ENCODE results near the gene VCX2.
"Not testable (repeated sequence)": the region's sequence is repeated elsewhere in the genome, so short reads cannot be mapped to it uniquely, and the experiment has no call there.

The VCX2 gene

DNA sequence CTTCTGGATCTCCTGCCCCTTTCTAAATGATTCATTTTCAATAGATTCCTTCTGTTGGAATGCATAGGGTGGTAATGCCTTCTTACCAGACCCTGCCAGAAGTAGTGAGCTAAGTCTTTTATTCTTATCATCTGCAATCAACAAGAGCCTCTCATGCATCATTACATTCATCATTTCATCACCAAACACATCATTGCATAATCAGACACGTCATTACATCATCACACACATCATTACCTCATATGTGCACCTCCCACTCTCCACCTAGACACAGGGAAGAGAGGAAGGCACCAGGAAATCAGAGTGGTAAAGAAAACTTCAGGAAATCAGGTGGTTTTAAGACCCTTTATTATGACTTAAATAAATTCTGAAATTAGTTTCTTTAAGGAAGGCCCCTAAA lies 45.0 kb downstream of the VCX2 start:
- TF ChIP-seq, protein P1, sequence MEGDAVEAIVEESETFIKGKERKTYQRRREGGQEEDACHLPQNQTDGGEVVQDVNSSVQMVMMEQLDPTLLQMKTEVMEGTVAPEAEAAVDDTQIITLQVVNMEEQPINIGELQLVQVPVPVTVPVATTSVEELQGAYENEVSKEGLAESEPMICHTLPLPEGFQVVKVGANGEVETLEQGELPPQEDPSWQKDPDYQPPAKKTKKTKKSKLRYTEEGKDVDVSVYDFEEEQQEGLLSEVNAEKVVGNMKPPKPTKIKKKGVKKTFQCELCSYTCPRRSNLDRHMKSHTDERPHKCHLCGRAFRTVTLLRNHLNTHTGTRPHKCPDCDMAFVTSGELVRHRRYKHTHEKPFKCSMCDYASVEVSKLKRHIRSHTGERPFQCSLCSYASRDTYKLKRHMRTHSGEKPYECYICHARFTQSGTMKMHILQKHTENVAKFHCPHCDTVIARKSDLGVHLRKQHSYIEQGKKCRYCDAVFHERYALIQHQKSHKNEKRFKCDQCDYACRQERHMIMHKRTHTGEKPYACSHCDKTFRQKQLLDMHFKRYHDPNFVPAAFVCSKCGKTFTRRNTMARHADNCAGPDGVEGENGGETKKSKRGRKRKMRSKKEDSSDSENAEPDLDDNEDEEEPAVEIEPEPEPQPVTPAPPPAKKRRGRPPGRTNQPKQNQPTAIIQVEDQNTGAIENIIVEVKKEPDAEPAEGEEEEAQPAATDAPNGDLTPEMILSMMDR (IDR thresholded peaks at IDR 0.05): no peak
- no peak overlapping the region for H3K4me2 ChIP-seq (ENCODE audit: low read length)
- H3K4me3 ChIP-seq (ENCODE audit: low read depth, low read length): no peak overlapping the region
- H3K27ac ChIP-seq: no peak overlapping the region
- H3K9me3 ChIP-seq (ENCODE audit: control insufficient read depth, low read length): no peaks in the 10 kb centered on the region
- no peaks in the 10 kb centered on the region for H3K27me3 ChIP-seq (ENCODE audit: control insufficient read depth, insufficient read depth, low read length)
- H2AFZ ChIP-seq: no peak overlapping the region
- H3K9ac ChIP-seq: no peak overlapping the region
- H3K79me2 ChIP-seq: no peaks in the 10 kb centered on the region
- no peaks in the 10 kb centered on the region for H3K36me3 ChIP-seq (ENCODE audit: control insufficient read depth, insufficient read depth, low read length)
- H3K4me1 ChIP-seq: no peaks in the 10 kb centered on the region

DNA sequence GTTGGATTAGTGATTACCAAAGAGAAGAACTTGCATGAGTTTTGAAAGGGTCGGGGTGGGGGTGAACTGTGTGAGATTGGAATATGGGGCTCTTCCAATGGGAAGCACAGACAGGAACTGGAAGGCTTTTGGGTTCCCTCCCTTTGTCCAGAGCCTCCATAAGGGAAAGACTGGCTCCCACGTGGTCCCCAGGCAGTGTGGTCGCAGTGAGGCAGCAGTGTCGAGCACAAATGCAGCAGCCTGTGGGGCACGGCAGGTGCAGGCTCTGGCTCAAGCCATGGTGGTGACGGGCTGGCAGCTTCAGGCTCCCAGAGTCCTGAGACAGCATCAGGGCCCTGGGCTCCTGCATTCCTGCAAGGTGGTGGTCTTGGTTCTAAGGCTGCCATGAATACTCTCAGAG lies 45.5 kb downstream of the VCX2 start:
- Histone ChIP-seq H2AFZ (no peak overlapping the region), H3K4me3 (ENCODE audit: low read depth, low read length) (no peak overlapping the region), H3K27me3 (ENCODE audit: control insufficient read depth, insufficient read depth, low read length) (no peaks in the 10 kb centered on the region), H3K4me2 (ENCODE audit: low read length) (no peak overlapping the region), H3K4me1 (no peaks in the 10 kb centered on the region), H3K27ac (no peak overlapping the region), H3K36me3 (ENCODE audit: control insufficient read depth, insufficient read depth, low read length) (no peaks in the 10 kb centered on the region), H3K9me3 (ENCODE audit: control insufficient read depth, low read length) (no peaks in the 10 kb centered on the region), H3K9ac (no peak overlapping the region), H3K79me2 (no peaks in the 10 kb centered on the region)
- TF ChIP-seq, protein P1 (IDR thresholded peaks at IDR 0.05): no peak

DNA sequence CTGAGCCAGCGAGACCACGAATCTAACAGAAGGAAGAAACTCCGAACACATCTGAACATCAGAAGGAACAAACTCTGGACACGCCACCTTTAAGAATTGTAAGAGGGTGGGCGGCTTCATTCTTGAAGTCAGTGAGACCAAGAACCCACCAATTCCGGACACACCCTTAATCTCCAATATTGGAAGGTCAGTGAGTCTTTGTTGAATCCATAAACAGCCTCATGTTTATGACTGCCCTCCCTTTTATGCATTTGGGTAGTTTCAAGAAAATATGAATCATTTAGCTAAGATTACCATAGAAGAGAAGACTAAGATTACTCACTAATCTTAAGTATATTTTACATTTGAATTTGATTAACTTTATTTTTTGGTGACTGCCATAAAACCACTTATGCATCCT lies 48.5 kb downstream of the VCX2 start:
- no peak overlapping the region for H3K9ac ChIP-seq
- no peaks in the 10 kb centered on the region for H3K79me2 ChIP-seq
- H3K9me3 ChIP-seq (ENCODE audit: control insufficient read depth, low read length): no peaks in the 10 kb centered on the region
- H2AFZ ChIP-seq: no peak overlapping the region
- TF ChIP-seq, protein P1 (IDR thresholded peaks at IDR 0.05): no peak
- no peak overlapping the region for H3K4me3 ChIP-seq (ENCODE audit: low read depth, low read length)
- no peaks in the 10 kb centered on the region for H3K27me3 ChIP-seq (ENCODE audit: control insufficient read depth, insufficient read depth, low read length)
- no peak overlapping the region for H3K27ac ChIP-seq
- H3K36me3 ChIP-seq (ENCODE audit: control insufficient read depth, insufficient read depth, low read length): no peaks in the 10 kb centered on the region
- H3K4me2 ChIP-seq (ENCODE audit: low read length): no peak overlapping the region
- no peaks in the 10 kb centered on the region for H3K4me1 ChIP-seq

DNA sequence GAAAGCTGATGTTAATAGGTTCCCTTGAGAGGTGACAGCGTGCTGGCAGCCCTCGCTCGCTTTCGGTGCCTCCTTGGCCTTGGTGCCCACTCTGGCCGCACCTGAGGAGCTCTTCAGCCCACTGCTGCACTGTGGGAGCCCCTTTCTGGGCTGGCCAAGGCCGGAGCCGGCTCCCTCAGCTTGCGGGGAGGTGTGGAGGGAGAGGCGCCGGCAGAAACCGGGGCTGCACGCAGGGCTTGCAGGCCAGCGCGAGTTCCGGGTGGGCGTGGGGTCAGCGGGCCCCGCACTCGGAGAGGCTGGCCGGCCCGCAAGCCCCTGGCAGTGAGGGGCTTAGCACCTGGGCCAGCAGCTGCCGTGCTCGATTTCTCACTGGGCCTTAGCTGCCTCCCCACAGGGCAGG lies 49.7 kb downstream of the VCX2 start:
- not testable (repeated sequence) for H3K27ac ChIP-seq; H3K4me2 ChIP-seq (ENCODE audit: low read length); H3K27me3 ChIP-seq (ENCODE audit: control insufficient read depth, insufficient read depth, low read length); H3K4me3 ChIP-seq (ENCODE audit: low read depth, low read length); H3K9ac ChIP-seq; H2AFZ ChIP-seq; H3K9me3 ChIP-seq (ENCODE audit: control insufficient read depth, low read length); H3K4me1 ChIP-seq; H3K79me2 ChIP-seq; H3K36me3 ChIP-seq (ENCODE audit: control insufficient read depth, insufficient read depth, low read length)
